ENCODE data around the gene MTPN. TPM values are rescaled to one million over a fixed set of nuclear protein-coding genes. Genes with fewer than 3 reads are reported as not detected.

MTPN gene
- total RNA-seq, 6 experiments from 2014 or later, result 31.6 to 42.3 (median 39.5) TPM

DNA sequence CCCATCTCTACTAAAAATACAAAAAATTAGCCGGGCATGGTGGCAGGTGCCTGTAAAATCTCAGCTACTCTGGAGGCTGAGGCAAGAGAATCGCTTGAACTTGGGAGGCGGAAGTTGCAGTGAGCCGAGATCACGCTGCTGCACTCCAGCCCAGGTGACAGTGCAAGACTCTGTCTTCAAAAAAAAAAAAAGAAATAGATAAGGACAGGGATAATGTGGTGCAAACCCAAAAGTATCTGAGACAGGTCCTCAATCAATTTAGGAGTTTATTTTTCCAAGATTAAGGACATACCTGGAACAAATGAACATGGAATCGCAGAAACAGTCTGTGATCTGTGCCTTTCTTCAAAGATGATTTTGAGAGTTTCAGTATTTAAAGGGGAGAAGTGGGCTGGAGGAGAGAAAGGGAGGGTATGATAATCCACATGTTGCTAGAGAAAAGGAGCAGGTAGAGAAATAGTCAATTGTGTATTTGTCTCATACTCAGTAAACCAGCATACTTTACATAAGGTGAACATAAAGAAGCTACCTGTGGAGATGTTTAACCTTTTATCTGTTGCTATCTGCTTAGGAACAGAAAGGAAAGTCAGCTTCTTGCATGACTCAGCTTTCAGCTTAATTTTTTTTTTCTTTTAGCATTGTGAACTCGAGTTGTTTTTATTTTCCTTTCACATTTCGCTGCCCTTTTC lies 4.9 kb upstream of the MTPN start:
- no peaks in the 10 kb centered on the region for H3K27me3 ChIP-seq
- TF ChIP-seq CTCF (IDR thresholded peaks at IDR 0.05), result no peak
- no peaks in the 10 kb centered on the region for H3K9me3 ChIP-seq
- intact Hi-C loops (cut with DNase I), result no loop called here
- H3K27ac ChIP-seq, result no peak overlapping the region
- no peaks in the 10 kb centered on the region for H3K36me3 ChIP-seq
- WGBS (ENCODE audit: insufficient coverage, low coverage, low lambda C conversion rate, missing lambda C conversion rate), result 57% methylated on average over 8 of the region's 8 CpGs
- H3K4me3 ChIP-seq, result no peak overlapping the region
- no peak for ATAC-seq
- H3K4me1 ChIP-seq, result no peaks in the 10 kb centered on the region
- DNase-seq, result no peak

GRCh38 chr7:135980665-135981180 lies 3.6 kb upstream of the MTPN start:
- Histone ChIP-seq H3K9me3 (no peaks in the 10 kb centered on the region), H3K4me3 (no peak overlapping the region), H3K4me1 (peaks cover 0 to 6% (median 3%) of the 10 kb centered on the region in 4 donors), H3K27ac (peak overlapping the region; percentile 30 to 58 (median 45)), H3K27me3 (no peaks in the 10 kb centered on the region), H3K36me3 (no peaks in the 10 kb centered on the region)
- DNase-seq, result peak in 1 of 3 donors; percentile 21
- ATAC-seq, result peak in 1 of 4 donors; percentile 7
- intact Hi-C loops (cut with DNase I), result no loop called here
- WGBS (ENCODE audit: insufficient coverage, low coverage, low lambda C conversion rate, missing lambda C conversion rate), result 40% methylated on average over 3 of the region's 3 CpGs
- TF ChIP-seq POLR2A (IDR thresholded peaks at IDR 0.05) (no peak), CTCF (IDR thresholded peaks at IDR 0.05) (no peak)

- intact Hi-C loops (cut with DNase I), result no loop called here
- WGBS (ENCODE audit: insufficient coverage, low coverage, low lambda C conversion rate, missing lambda C conversion rate), result 55% methylated on average over 2 of the region's 2 CpGs
- Histone ChIP-seq H3K4me3 (no peak overlapping the region), H3K36me3 (no peaks in the 10 kb centered on the region), H3K4me1 (peaks cover 0 to 10% (median 3%) of the 10 kb centered on the region in 4 donors), H3K27me3 (no peaks in the 10 kb centered on the region), H3K27ac (peak overlapping the region; percentile 30 to 58 (median 45)), H3K9me3 (no peaks in the 10 kb centered on the region)
- DNase-seq (no peak), ATAC-seq (peak in 2 of 4 donors; percentile 18 to 48)
- TF ChIP-seq POLR2A (IDR thresholded peaks at IDR 0.05), result no peak
- TF ChIP-seq CTCF (IDR thresholded peaks at IDR 0.05), result no peak
Measured at GRCh38 chr7:135980012-135980551, 2.9 kb upstream of the MTPN start.

- no peak for ATAC-seq
- Histone ChIP-seq H3K9me3 (no peaks in the 10 kb centered on the region), H3K27me3 (no peaks in the 10 kb centered on the region), H3K36me3 (no peaks in the 10 kb centered on the region), H3K4me1 (peaks cover 0 to 10% (median 3%) of the 10 kb centered on the region in 4 donors), H3K4me3 (no peak overlapping the region), H3K27ac (peak overlapping the region in 1 of 3 donors; percentile 58)
- intact Hi-C loops (cut with DNase I), result no loop called here
- DNase-seq, result no peak
- TF ChIP-seq POLR2A (IDR thresholded peaks at IDR 0.05), result no peak
- TF ChIP-seq CTCF (IDR thresholded peaks at IDR 0.05), result no peak
Measured at GRCh38 chr7:135979471-135980011, 2.4 kb upstream of the MTPN start.
